ENCODE results near the gene PPP1R9A.

The PPP1R9A gene

GRCh38 chr7:95097291-95097690 is 189.9 kb downstream of the PPP1R9A start:
- no peak for DNase-seq (ENCODE audit: low read depth in 2 of 2)

GRCh38 chr7:95097851-95098250 is 190.5 kb downstream of the PPP1R9A start:
- no peak for DNase-seq (ENCODE audit: low read depth in 2 of 2)

DNA sequence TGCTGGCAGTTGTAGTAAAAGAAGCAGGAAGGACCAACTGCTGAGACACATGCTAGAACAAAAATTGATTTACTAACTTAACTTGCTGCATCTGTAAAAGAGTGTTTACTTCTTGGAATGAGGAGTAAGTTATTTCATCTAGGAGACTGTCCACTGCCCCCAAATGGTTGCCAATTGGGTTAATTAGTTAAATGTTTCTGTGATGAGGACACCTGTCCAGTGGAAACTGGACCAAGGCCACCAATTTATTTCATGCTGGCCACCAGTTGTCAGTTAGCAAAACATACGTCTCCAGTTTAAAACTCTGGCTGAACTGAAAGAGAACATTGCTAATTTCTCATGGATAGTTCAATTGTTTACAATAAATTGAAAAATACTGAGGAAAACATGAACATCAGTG is 191.7 kb downstream of the PPP1R9A start:
- DNase-seq (ENCODE audit: low read depth in 2 of 2), result no peak

DNA sequence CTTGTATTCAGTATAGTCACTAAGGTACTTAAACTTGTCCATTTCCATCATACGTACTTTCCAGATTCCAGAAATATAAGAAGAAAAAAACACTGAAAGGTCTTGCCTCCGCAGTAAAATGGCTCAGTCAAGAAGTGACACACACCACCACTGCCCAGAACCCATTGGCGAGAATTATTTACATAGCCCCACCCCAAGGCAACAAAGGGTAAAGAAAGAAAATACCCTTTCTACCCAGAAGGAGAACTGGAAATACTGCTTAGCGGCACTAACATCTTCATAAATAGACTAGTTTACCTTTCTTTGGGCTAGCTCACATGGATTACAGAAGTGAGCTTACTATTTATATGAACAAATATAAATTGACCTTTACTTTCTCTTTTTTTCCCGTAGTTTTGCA is 194.0 kb downstream of the PPP1R9A start:
- no peak for DNase-seq (ENCODE audit: low read depth in 2 of 2)

- no peak for DNase-seq (ENCODE audit: low read depth in 2 of 2)
Measured at GRCh38 chr7:95102662-95103061, 195.3 kb downstream of the PPP1R9A start.

- no peak for DNase-seq (ENCODE audit: low read depth in 2 of 2)
Measured at GRCh38 chr7:95104739-95105138, 197.3 kb downstream of the PPP1R9A start.

DNA sequence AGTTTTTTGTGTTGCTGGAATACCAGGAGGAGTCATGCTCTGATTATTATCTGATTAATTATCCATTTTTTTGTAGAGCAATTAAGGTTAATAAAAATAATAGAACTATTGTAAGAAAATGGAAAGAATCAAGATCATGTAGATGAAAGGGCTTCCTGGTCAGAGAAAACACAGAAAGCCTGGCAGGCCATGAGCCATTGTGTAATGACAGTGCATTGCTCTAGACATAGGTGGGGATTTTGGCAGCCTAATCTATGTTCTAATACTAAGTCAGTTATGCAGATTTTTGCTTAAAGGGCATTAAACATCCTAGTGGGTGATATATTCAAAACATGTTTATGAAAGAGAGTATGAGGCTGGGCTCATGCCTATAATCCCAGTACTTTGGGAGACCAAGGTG is 198.2 kb downstream of the PPP1R9A start:
- DNase-seq (ENCODE audit: low read depth in 2 of 2), result no peak

- DNase-seq (ENCODE audit: low read depth in 2 of 2), result no peak
Measured at GRCh38 chr7:95106401-95106800, 199.0 kb downstream of the PPP1R9A start.

DNA sequence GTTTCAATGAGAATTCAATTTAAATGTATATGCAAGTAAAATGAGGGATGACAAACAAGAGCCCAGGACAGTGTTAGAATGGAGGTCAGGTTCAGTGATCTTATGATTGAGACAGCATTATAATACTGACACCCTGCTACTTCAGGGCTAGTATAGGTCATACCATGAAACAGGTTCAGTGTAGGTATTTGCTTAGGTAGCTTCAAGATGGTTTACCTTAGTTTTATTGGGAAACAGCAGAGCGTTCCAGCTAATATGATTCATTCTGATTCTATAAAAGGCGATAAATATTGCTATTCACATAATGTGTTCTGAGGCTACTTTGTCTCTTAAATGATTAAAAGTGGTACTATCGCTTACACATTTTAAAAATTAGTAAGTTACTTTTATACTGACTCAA is 203.3 kb downstream of the PPP1R9A start:
- no peak for DNase-seq (ENCODE audit: low read depth in 2 of 2)

GRCh38 chr7:95113590-95113989 is 206.2 kb downstream of the PPP1R9A start:
- no peak for DNase-seq (ENCODE audit: low read depth in 2 of 2)

GRCh38 chr7:95126053-95126709 is 218.8 kb downstream of the PPP1R9A start:
- DNase-seq (ENCODE audit: low read depth in 2 of 2), result no peak

- DNase-seq (ENCODE audit: low read depth in 2 of 2), result no peak
Measured at GRCh38 chr7:95132500-95132899, 225.1 kb downstream of the PPP1R9A start.

GRCh38 chr7:95139922-95140321 is 232.5 kb downstream of the PPP1R9A start:
- DNase-seq (ENCODE audit: low read depth in 2 of 2), result no peak

DNA sequence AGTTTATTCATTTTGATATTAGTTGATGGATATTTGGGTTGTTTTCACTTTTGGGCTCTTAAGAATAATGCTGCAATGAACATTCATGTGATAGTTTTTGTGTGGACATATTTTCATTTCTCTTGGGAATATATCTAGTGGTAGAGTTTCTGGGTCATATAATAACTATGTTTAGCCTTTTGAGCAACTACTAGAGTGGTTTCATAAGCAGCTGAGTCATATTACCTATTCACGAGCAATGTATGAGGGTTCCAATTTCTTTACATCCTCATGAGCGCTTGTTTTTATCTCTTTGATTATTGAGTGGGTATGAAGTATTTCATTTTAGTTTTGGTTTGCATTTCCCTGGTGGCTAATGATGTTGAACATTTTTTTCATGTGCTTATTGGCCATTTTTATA is 234.4 kb downstream of the PPP1R9A start:
- peak; percentile 17 to 20 for DNase-seq (ENCODE audit: low read depth in 2 of 2)

DNA sequence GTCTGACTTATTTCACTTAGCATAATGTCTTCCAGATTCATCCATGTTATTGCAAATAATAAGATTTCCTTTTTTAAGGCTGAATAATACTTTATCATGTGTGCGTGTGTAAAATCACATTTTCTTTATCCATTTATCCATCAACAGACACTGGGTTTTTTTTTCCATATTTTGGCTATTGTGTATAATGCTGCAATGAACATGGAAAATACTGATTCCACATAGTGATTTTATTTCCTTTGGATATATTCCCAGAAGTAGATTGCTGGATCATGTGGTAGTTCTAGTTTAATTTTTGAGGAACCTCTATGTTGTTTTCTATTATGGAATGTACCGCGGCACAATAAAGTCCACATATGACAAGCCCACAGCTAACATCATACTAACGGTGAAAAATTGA is 236.9 kb downstream of the PPP1R9A start:
- DNase-seq (ENCODE audit: low read depth in 2 of 2), result no peak

DNA sequence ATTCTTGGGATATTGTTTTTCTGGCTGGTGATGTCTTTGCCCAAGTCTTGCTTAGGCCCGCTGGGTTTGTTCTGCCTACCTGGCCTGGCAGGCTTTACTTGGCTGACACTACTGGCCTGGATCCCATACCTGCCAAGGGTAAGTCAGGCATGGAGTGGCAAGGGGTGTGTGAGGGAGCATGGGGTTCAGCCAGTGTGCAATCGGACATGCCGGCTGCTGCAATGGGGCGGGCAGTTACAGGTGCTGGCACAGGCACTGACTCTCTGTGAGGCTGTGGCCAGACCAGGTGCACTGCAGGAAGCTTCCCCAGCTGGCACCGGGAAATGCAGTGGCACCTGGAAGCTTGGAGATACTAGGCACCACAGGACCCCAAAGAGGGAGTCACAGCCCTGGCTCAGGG is 248.6 kb downstream of the PPP1R9A start:
- DNase-seq (ENCODE audit: low read depth in 2 of 2), result no peak

DNA sequence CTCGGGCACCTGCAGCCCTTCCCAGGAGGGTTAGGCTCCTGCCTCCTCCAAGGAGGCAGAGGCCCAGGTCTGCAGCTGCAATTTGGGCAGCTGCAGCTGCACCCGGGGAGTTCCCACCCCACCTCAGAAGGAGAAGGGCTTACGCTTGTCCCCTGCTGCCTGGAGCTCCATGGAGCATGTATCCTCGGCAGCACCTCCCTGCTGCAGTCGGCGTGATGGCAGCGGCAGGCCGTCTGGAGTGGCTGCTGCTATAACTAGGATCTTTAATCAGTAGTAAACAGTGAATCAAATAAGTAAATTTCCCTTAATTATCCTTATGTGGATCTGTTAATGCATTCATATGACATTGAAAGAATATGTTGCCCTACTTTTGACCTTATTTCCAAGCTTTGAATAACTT is 250.0 kb downstream of the PPP1R9A start:
- no peak for DNase-seq (ENCODE audit: low read depth in 2 of 2)

GRCh38 chr7:95169678-95170077 is 262.3 kb downstream of the PPP1R9A start:
- peak; percentile 7 to 10 for DNase-seq (ENCODE audit: low read depth in 2 of 2)

- no peak for DNase-seq (ENCODE audit: low read depth in 2 of 2)
Measured at GRCh38 chr7:95172420-95172819, 265.0 kb downstream of the PPP1R9A start.

GRCh38 chr7:95190515-95190914 is 283.1 kb downstream of the PPP1R9A start:
- no peak for DNase-seq (ENCODE audit: low read depth in 2 of 2)

GRCh38 chr7:95191795-95192194 is 284.4 kb downstream of the PPP1R9A start:
- no peak for DNase-seq (ENCODE audit: low read depth in 2 of 2)

DNA sequence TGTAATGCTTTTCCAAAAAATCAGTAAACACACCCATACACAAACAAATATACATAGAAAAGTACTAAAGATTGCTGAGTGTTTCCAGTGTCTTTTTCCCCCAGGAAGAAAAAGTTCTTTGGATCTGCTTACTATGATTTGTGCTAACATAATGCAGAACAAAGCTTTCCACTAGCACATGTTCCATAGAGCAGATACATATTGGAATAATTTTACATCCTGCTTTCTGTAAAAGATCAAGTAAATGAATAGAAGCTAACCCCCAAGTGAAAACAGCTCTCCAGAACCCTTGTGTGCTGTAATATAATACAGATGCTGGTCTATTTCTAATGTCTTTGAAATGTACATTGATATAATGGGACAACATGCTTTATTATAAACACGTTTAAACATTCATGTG is 291.5 kb downstream of the PPP1R9A start:
- DNase-seq (ENCODE audit: low read depth in 2 of 2), result no peak

DNA sequence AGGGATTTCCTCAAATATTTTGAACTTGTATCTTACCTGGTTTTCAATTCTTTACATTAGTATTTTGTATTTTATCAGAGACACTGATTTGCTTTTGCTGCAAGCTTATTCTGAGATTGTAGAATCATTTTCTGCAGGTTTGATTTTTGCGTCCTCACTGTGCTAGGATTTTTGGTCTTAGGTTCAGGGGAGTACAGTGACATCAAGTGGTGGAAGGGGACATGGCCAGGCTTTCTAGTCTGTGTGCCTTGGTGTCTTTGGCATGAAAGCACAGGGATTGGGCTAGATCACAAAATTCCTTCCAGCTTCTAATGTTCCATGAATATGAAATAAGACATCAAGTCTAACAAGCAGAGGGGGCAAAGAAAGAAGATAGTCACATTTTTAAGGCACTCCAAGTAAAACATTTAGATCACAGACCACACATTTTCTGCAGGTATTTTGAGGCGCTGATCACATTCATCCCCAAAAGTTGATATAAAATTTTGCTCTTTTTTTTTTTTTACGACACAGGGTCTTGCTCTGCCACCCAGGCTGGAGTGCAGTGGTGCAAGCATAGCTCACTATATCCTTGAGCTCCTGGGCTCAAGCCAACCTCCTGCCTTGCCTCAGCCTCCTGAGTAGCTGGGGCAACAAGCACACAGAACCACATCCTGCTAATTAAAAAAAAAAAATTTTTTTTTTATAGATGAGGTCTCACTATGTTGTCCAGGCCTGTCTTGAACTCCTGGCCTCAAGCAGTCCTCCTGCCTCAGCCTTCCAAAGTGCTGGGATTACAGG is 292.6 kb downstream of the PPP1R9A start:
- peak; percentile 27 for DNase-seq (ENCODE audit: low read depth in 2 of 2)

GRCh38 chr7:95200741-95201140 is 293.3 kb downstream of the PPP1R9A start:
- no peak for DNase-seq (ENCODE audit: low read depth in 2 of 2)

All from fibroblast of skin of left quadriceps (primary cell).